Stromal cell of bone marrow (primary cell): ENCODE results near the gene ARID3B.
A peak's percentile ranks its signal among the peaks of the same experiment; 100 is the strongest.
"Not testable (repeated sequence)": the region's sequence is repeated elsewhere in the genome, so short reads cannot be mapped to it uniquely, and the experiment has no call there.

ENCODE experiments used
- DNase-seq: peaks from one replicate; pipeline ENCODE4 v3.0.0-alpha.2; 2012; ENCODE audit warnings: low read depth

ARID3B gene

DNA sequence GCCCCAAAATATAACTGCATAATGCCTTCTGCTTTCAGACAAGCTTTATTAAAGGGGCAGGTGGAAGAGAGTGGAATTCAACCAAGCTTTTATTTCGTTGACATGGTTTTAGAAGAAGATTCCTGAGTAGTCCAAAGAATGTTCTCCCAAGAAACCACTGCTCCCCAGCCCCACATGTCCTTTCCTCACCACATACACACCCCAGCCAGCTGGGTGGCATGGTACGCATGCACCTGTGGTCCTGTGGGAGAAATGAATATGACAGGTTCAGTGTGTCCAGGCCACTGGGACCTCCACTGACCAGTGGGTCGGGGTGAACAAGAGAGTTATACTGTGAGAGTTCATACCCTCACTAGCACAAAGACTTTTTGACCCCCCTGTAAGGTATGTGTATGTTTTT, 30.2 kb downstream of the ARID3B start:
- no peak for DNase-seq

DNA sequence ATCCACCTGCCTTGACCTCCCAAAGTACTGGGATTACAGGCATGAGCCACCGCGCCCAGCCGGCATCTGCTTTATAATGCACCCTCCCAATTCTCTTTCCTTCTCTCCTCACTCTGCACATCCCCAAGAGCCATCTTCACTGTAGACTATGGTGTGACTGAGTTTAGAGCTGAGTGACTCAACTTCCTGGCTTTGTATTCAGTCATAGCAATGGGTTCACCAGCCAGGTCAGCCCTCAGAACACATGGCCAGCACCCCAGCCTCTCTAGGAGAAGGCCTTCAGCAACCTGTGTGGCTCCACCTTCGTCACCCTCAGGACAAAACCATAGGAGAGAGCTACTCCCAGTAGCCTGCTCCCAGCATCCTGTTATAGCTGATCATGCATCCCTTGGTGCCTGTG, 33.0 kb downstream of the ARID3B start:
- DNase-seq = no peak

DNA sequence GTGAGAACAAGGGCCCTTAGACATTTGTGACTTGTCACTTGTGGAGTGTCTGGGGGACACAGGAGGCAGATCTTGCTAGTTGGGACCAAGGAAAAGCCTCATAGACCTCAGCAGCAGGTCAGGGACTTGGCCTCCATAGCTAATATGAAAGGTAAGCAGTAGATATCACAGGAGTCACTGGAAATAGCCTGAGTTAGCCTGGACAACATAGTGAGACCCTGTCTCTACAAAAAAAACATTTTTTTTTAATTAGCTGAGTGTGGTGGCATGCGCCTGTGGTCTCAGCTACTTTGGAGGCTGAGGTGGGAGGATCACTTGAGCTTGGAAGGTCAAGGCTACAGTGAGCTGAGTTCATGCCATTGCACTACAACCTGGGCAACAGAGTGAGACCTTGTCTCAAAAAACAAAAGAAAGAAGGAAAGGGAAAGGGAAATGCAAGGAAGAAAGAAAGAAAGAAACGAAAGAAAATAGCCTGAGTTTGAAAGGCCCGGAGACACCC, 37.5 kb downstream of the ARID3B start:
- DNase-seq = no peak

DNA sequence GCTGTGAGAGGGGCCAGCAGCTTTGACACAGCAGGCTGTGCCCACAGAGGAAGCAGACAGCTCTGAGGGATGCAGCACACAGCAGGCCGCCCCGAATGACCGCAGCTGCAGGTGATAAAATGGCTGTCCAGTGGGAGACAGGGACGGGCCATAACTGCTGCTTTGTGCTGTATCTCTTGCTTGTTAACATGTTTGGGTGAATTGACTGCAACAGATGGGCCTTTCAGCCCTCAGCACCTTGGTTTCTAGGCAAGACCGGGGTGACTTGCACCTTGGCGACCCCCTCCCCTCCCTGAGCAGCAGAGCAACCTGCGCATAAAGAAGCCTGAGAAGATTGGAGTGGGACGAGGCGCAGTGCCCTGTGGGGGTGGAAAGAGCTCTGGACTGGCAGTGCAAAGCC, 38.0 kb downstream of the ARID3B start:
- no peak for DNase-seq

DNA sequence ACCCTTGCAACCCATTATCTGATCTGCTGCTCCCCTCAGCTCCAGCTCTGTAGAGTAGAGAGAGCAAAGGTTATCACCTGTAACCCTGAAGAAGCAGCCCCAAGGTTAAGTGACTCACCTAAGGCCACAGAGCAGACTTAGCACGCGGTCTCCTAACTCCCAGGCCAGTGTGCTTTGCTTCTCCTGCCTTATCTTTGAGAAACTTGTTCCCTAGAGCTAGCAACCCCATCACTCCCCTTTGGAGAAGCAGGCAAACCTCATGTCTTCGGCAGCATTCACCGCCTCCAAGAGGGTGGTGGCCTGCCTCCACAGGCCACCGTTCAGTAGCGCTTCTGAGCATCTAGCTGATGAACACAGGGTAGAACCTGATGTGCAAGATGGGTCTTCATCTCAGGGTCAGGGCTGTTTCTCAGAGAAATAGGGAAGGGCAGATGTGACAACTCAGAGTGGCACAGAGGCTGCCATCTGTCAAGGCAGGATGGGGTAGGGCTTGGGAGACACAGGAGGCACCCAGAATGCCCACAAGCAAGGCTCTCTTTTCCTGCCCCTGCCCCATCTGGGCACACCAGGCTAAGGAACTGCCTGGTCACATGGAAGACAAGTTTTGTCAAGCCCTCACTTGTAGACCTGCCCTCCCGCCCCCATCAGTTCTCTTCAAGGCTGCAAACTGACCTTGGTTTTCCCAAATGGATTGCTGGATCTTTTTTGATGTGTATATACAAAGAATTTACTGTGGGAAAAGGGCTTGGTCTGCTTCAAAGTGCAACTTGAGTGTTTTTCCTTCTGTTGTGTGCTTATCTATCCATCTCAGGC, 39.7 kb downstream of the ARID3B start:
- DNase-seq = no peak

DNA sequence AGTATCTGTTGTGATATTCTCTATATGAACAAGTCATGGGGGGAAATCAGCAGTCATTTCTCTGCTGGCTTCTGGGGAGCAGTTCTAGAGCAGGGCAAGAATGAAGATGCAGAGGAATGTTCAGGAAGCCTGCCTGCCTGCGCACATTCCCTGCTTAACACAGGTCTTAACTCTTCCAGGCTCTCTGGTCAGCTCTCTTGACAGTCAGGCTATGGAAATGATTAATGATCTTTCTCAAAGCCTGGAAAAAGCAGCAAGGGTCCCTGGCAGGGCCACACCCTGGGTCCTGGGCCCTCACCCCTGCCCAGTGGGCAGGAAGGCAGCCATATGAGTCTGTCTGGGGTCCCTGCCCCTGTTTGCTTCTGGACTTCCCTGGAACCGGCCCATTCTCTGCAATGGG, 43.2 kb downstream of the ARID3B start:
- no peak for DNase-seq

DNA sequence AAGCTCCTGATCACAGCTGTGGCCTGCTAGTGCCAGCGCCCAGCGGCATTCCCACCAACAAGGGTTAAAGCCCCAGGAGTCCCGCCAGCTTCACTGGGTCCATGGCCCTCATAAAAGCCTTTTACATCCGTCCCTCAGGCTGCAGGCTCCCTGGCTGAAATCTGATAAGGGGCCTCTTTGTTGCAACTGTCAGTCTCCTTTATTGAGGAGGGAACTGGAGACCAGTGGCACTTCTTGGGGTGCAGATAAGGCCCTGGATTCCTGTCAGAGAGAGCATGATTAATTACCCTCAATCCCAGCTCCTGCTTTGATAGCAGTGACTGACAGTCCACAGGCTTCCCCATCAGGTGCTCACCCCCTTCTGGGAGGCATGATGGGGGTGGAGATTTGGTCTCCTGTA, 43.8 kb downstream of the ARID3B start:
- DNase-seq = no peak

DNA sequence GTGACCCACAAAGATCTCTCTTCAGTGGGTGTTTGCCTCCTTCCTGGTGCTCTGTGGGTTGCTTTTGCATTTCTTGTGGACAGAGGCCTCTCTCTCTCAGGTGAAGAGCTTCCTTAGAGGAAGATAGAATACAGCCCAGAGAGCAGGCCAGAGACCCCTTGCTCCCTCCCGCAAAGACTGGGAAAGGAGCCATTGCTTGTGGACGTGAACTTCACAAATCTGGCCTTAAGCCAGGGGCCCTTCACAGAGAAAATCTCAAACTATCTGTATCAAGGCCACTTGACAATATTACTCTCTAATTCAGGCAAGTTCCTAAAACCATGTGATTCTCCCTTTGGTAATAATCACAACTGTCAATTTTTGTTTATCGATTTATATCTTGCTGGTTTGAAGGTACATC, 44.2 kb downstream of the ARID3B start:
- no peak for DNase-seq

DNA sequence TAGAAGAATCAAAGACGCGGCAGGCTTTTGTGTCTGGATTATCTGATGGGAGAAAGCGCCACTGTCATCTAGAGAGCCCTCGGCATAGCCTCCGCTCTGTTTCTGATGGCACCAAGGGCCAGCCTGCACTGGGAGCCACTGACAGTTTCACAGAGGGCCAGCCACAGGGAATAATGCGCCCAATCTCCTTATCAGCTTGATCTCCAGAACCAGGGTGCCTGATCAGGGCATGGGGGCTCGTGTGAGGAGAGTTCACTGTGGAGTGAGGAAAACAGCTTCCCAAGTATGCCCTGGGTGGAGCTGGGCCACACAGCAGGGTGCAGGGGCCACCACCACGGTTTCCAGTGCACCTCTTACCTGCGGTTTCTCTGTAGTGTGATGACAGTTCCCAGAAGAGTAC, 44.8 kb downstream of the ARID3B start:
- no peak for DNase-seq

DNA sequence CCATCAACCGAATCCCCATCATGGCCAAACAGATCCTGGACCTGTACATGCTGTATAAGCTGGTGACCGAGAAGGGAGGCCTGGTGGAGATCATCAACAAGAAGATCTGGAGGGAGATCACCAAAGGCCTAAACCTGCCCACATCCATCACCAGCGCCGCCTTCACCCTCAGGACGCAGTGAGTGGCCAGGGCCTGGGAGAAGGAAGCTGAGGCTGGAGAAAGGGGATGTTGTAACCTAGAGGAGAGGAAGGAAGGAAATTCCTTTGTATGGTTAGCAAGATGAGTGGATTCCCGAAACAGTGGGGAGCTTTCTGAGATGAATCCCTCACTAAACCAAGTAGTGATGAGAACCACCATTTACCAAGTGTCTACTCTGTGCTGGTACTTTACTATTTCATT, 48.8 kb downstream of the ARID3B start:
- no peak for DNase-seq

DNA sequence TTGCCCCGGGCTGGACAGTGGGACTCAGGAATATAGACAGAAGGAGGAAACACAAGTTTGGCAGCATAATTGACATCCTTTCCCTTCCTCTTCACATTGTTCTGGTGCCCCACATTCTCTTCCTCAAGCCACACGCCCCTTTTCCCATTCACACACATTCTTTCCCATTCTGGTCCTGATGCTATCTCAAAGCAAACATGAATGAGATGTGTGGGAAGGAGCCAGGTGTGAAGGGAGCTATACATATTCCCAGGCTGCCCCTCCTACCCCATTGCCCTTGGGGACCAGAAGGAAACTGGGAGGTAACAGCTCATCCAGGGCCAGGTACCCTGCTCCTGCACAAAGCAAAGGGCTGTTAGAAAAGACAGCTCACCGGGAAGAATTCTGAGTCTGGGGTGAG, 51.2 kb downstream of the ARID3B start:
- DNase-seq = no peak

DNA sequence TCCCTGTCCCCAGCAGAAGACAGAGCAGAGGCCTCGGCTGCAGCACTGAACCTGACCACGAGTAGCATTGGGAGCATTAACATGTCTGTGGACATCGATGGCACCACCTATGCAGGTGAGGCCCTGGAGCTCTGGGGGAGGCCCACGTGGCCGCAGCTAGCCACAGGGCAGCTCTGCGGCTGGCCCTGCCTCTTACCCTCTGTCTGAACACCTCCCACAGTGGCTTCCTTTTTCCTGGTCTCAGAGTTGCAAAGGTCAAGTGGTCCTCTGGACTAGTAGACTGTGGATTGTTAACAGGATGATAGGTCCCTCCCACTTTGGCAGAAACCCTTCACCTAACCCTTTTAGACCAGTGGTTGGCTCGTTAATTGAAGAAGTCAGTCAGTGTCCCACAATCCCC, 52.1 kb downstream of the ARID3B start:
- DNase-seq = no peak

DNA sequence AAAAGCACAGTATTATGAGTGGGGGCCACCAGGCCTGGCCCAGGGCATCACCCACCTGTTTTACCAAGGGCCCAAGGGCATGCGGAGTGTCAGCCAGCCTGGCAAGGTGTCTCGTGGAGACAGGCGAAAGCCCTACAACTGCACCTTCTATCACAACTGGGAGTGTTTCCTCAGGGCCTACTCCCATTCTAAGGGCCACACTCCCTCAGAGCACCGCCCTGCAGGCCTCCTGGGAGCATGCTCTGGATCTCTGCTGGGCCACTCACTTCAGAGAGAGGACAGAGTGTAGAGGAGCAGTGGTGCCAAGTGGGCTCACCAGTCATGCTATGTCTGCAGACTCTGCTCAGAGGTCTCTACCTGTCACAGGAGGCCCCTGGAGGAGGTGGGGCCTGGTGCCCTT, 53.4 kb downstream of the ARID3B start:
- no peak for DNase-seq

DNA sequence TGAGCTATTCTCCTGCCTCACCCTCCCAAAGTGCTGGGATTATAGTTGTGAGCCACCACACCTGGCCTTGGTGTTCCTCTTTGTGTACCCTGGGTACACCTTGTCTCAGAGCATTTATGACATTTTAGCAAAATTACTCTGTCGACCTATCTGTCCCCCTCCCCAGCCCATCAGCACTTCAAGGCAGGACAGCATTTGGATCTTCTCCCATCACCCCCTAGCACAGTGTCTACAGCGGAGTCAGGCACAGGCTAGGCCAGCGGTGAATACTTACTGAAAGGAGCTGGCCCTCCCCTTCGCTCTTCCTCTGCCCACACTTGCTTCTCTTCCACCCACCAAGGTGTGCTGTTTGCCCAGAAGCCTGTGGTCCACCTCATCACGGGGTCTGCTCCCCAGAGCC, 54.3 kb downstream of the ARID3B start:
- DNase-seq = no peak

DNA sequence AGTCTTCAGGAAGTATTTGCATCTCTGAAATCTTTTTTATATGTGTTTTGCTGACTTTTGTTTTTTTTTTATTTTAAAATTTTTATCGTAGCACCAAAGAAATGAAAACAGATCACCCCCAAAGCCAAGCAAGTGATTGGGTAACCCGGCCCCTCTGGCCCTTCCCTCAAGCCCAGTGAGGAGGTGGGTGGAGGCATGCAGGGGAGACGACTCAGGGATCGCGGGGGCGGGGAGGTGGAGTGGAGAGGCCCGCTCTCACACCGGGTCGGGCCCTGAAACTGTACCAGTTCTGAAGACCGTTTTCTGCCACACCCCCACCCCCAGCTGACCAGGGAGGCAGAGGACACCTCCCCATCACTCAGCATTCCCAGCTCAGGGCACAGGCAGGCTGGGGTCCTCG, 55.7 kb downstream of the ARID3B start:
- DNase-seq = not testable (repeated sequence)

DNA sequence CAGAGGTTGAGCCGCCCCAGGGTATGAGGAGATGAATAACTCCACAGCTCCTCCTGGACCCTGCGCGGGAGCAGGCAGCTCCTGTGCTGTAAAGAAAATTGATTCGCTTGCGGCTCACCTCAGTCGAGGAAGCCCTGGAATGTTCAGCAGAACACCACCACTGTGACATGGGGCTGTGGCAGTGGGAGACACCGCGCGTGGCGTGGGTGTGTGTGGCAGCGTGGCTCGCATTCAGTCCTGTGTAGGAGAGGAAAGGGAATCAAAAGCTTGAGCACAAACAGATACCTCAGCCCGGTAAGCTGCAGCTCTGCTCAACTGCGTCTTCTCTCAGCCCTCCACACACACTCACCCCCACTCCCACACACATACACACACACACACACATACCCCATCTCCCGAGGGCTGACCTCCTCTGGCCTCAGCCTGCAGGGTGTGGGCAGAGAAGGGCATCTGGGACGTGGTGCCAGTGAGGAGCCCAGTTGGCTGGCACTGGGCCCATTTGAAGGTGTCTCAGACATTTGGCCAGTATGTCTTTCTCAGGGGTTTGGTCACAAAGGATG, 56.2 kb downstream of the ARID3B start:
- not testable (repeated sequence) for DNase-seq

DNA sequence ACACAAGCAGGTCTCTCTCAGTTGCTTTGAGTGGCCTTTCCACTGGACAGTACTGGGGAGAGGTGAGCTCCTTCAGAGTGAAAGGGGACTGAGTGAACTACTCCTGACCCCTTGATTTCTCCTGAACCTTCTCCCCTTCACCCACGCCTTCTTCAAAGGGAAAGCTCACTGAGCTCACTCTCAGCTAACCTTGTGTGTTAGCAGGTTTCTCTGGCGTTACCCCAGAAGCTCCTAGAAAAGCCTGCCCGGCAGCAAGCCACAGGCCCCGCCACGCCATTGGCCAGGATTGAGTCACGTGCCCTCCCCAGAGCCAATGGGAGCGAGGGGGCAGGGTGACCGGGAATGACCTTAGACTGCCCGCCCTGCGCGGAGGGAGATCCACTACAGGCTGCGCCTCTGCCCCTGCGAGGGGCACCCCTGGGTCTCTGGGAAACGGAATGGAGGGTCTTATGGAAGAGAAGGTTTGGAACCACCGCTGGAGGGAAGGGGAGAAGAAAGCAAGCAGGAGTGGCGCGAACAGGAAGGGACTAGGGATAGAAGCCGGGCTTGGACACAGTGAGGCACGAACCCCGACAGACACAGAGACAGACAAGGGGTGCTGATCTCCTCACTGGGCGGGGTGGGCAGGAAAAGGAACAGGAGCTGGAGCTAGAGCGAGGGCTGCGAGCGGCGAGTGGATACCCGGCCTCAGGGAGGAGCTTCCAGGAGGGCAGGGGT, 57.3 kb downstream of the ARID3B start:
- DNase-seq = peak; percentile 82

DNA sequence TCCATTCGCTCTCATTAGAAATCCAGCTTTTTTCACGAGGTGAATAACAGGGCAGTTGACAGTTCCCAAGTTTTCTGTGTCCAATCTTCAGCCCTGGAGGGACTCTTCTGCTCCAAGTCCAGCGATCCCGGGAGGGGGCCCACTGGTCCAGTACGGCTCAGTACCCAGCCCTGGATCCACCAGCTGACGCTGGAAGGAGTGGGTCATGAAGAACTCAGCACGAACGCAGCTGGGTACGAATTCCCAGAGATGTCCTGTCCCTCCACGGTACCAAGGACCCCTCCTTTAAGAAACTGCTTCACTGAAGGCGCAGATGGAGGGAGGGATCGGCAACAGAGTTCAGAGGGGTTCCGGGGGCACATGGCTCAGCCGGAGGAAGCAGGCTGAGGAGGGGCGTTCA, 58.1 kb downstream of the ARID3B start:
- DNase-seq = no peak

DNA sequence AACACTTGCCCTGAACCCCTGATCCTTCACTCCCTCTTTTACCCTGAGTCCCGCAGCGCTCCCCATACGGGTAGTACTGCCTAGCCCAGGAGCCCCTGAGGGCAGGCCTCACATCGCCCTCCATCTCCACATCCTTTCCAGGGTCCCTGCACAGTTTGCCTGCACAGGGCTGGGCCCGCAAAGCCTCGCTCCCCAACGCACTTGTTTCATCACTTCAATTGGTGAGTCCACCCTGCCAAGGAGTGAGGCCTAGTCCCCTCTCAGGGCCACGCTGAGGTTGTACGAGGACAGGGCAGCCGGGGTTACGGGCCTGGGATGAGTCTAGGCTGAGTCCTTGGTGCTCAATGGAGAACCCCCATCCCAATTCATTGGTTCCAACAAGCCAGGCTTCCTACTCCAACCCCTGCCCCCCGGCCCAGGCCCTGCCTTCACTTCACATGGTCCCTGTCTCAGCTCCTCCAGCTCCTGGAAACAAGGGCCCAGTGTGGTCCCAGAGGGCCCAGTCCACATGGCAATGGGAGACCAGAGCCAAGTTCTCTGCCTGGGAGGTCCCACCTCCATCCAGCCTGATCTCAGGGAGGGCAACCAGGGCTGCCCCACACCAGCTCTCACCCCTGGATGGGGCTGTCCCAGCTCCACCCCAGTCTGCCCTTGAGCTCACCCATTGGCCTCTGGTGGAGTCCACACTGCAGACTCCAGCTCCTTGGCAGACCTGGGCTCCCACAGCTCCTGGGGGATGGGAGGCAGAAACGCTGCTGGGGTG, 62.2 kb downstream of the ARID3B start:
- no peak for DNase-seq

DNA sequence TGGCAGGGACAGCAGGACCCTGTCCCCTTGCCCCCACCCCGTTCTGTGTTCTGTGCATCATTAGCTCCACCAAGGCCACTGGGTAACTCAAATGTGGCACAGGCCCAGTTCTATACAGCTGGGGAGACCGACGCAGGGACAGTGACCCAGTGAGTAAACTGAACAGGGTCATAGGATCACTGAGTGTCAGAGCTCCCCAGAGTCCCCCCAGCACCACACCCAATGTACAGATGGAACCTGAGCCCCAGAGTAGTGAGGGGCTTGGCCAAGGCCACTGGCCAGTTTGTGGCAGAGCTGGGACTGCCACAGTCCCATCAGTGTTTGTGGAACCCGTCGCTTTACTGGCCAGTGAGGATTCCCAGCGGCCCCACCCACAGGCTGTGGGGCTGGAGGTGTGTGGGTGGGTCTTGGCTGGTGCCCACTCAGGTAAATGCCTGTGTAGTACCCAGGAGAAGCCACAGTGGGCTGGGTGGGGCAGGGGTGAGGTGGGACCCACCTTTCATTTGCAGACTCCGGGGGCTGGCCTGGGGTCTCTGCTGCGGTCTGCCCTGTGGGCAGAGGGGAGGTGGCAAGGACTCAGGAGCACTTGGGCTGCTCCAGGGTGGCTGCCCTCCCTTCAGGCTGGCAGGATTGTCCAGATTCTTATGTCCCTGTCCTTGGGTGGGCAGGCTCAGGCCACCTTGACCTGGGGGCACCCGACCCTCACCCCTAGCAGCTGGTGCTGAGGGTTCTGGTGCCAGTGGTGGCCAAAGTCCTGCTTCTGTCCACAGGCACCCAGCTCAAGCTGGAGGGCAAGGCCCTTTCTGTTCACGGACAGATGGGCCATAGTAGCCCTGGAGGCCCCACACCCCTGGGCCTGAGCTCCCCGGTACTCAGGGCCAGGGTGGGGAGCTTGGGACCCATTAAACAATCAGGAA, 63.0 kb downstream of the ARID3B start:
- no peak for DNase-seq
